HCT116 (cell line): Measurements from ENCODE around the gene TRMT10B.

Experiments
- CEBPB ChIP-seq: IDR thresholded peaks from 2 replicates; pipeline ENCODE4 v1.6.1; 2012; ENCODE audit warnings: low read depth
- CTCF ChIP-seq, 3 experiments: fragments of 200-600 bp in 1 of 3; sonication (generic) in 1 of 3; IDR thresholded peaks in 2 of 3; conservative IDR thresholded peaks in 1 of 3; 2 replicates each; pipeline ENCODE4 v1.5.1; 2012 to 2017; ENCODE audit warnings: low read depth in 2 of 3, low read length in 2 of 3, antibody characterized with exemption in 1 of 3, borderline replicate concordance in 1 of 3, control low read depth in 1 of 3, mild to moderate bottlenecking in 1 of 3, mixed read lengths in 1 of 3, mixed run types in 1 of 3, moderate library complexity in 1 of 3; ENCODE audit not compliant: insufficient read depth in 1 of 3
- ELF1 ChIP-seq: IDR thresholded peaks from 2 replicates; pipeline ENCODE4 v1.6.1; 2012; ENCODE audit warnings: low read depth, borderline replicate concordance
- EZH2phosphoT487 ChIP-seq: fragments of 200-600 bp; IDR thresholded peaks from 2 replicates; pipeline ENCODE4 v1.6.1; 2018; ENCODE audit warnings: antibody characterized with exemption, borderline replicate concordance
- POLR2A ChIP-seq: IDR thresholded peaks from 2 replicates; pipeline ENCODE4 v1.7.0; 2011; ENCODE audit warnings: borderline replicate concordance; ENCODE audit not compliant: insufficient read depth, insufficient read length; ENCODE audit errors: extremely low read depth
- ZNF274 ChIP-seq: fragments of 200-500 bp; sonication (Bioruptor generic); IDR thresholded peaks from 2 replicates; pipeline ENCODE4 v1.6.1; 2014; ENCODE audit warnings: mild to moderate bottlenecking, low read depth, low read length, inconsistent platforms

GRCh38 chr9:37798677-37799076 is 45.1 kb downstream of the TRMT10B start:
- TF ChIP-seq EZH2phosphoT487 = no peak
- TF ChIP-seq ZNF274 = no peak
- no peak for TF ChIP-seq CEBPB
- no peak for TF ChIP-seq CTCF (IDR thresholded peaks at IDR 0.05 in 2 of 3, conservative IDR thresholded peaks at IDR 0.05 in 1 of 3; ENCODE audit: borderline replicate concordance in 1 of 3, insufficient read depth in 1 of 3, low read depth in 2 of 3, low read length in 2 of 3)
- TF ChIP-seq ELF1 = no peak
- TF ChIP-seq POLR2A = no peak
